GM18502 (cell line): ENCODE measurements around the gene SMYD1.
"Not testable (repeated sequence)": the region's sequence is repeated elsewhere in the genome, so short reads cannot be mapped to it uniquely, and the experiment has no call there.

Experiments used
- ATAC-seq: cut with Tn5 transposase; IDR thresholded peaks from one replicate; pipeline ENCODE4 v1.9.1; 2021; ENCODE audit warnings: mild to moderate bottlenecking; ENCODE audit not compliant: unreplicated experiment, poor library complexity

Gene SMYD1

GRCh38 chr2:88067598-88067997, at the start of gene SMYD1:
Gene SMYD1, plus strand, starts transcription at chr2:88067825. Its CDS starts 40 bp downstream, at chr2:88067865.
- no peak for ATAC-seq

DNA sequence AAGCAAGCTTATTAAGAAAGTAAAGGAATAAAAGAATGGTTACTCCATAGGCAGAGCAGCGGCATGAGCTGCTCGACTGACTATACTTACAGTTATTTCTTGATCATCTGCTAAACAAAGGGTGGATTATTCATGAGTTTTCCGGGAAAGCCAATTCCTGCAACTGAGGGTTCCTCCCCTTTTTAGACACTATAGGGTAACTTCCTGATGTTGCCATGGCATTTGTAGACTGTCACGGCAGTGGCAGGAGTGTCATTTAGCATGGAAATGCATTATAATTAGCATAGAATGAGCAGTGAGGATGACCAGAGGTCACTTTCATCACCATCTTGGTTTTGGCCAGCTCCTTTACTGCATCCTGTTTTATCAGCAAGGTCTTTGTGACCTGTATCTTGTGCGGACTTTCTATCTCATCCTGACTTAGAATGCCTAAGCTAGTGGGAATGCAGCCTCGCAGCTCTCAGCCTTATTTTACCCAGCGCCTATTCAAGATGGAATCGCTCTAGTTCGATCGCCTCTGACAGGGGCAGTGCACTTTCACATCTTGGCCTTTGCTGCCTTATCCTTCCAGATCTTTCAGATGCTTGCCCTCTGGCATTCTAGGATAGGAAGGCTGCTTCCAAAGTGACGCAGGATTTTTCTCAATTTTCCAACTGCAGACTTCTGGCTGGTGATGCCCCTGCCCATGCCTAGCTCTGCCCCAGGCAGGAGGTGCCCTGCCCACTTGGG, 49.4 kb upstream of the SMYD1 start:
- ATAC-seq: not testable (repeated sequence)

GRCh38 chr2:88018909-88019308, 48.7 kb upstream of the SMYD1 start:
- no peak for ATAC-seq

DNA sequence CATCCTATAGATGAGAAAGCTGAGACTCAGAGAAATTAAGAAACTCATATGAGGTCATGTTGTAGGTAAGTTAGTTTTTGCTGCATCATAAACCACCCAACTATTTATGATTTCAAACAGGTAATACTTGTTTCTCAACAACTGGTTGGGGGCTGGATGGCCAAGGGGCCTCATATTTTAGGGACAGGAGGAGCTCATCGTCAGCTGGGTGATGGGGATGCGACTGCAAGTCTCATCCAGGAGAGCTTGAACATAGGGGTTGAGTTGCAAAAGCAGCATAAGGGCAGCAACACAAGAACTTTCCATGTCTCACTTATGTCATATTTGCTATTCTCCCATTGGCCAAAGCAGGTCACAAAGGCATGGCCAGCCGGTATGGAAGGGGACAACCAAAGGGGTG, 47.6 kb upstream of the SMYD1 start:
- ATAC-seq: no peak

GRCh38 chr2:88022669-88022921, 45.0 kb upstream of the SMYD1 start:
- ATAC-seq: no peak

DNA sequence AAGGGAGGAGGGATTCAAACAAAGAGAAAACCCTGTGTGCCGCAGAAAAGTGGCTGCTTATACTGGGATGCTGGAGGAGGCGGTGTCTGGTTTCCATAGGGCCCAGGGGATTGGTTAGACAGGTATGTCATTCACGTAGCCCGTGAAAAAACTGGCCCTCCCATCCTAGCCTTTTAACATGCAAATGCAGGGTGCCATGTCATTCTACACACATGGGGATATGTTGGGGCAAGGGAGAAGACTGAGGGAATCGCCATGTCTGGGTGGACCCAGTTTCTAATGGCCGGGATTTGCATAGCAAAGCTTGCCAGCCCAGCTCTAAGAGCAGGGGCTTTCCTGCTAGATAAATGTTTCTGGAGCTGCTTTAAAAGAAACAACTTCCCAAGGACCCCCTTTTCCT, 43.1 kb upstream of the SMYD1 start:
- no peak for ATAC-seq

- ATAC-seq: no peak
Observed at GRCh38 chr2:88027697-88028389, 39.8 kb upstream of the SMYD1 start.

- ATAC-seq: no peak
Observed at GRCh38 chr2:88028931-88029330, 38.7 kb upstream of the SMYD1 start.

GRCh38 chr2:88032070-88032702, 35.4 kb upstream of the SMYD1 start:
- ATAC-seq: no peak

GRCh38 chr2:88036182-88036581, 31.4 kb upstream of the SMYD1 start:
- no peak for ATAC-seq

DNA sequence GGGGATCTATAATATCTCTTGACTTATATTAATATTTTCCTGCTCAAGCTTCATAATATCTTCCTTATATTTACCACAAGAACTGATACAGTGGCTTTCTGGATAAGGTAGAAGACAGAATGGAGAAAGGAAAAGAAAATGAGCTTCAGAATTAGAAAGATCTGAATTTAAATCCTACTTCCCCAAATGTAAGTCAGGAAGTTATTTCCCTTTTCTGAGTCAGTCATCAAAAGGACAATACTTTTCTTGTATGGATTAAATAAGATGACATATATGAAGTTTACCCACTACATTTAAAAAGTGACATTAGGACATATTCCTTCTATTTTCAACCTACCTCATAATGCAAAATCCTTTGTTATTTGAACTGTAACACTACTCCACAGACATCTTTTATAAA, 31.0 kb upstream of the SMYD1 start:
- ATAC-seq: no peak

GRCh38 chr2:88038263-88039105, 29.1 kb upstream of the SMYD1 start:
- ATAC-seq: no peak

- ATAC-seq: no peak
Observed at GRCh38 chr2:88042476-88042875, 25.1 kb upstream of the SMYD1 start.

- not testable (repeated sequence) for ATAC-seq
Observed at GRCh38 chr2:88045561-88045960, 22.1 kb upstream of the SMYD1 start.

DNA sequence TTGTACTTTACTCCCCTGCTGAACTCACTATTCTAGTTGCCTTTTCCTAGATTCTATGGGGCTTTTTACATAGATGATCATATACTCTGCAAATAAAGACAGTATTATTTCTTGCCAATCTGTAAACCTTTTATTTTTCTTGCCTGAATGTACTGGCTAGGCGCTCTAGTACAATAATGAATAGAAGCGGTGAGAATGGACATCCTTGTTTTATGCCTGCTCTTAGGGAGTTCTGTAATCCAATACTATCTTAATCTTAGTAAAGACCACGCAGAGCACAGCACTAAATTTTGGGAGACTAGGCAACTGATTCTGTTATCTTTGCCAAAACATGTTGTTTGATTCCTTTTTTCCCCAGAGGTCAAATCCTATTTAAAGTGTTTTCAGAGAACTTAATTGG, 19.1 kb upstream of the SMYD1 start:
- no peak for ATAC-seq

- no peak for ATAC-seq
Observed at GRCh38 chr2:88049622-88050021, 18.0 kb upstream of the SMYD1 start.

- ATAC-seq: no peak
Observed at GRCh38 chr2:88051792-88052191, 15.8 kb upstream of the SMYD1 start.

DNA sequence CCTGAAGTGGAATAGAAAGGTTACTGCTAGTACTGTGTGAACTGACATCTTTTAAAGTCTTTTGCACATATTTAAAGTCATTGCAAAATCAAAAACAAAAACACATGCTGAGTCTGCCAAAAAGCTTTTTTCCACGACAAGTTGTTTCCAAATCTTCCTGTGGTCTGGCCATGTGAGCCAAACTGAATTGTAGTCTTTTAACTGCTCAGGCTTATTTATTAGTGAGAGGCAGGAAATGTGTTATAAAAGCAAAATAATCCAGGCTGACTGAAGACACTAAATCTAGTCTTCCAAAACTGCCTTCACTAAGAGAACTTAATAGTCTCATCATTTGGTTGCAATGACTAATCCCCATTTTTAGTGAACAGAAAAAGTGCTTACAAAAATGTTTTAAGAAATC, 14.3 kb upstream of the SMYD1 start:
- no peak for ATAC-seq

DNA sequence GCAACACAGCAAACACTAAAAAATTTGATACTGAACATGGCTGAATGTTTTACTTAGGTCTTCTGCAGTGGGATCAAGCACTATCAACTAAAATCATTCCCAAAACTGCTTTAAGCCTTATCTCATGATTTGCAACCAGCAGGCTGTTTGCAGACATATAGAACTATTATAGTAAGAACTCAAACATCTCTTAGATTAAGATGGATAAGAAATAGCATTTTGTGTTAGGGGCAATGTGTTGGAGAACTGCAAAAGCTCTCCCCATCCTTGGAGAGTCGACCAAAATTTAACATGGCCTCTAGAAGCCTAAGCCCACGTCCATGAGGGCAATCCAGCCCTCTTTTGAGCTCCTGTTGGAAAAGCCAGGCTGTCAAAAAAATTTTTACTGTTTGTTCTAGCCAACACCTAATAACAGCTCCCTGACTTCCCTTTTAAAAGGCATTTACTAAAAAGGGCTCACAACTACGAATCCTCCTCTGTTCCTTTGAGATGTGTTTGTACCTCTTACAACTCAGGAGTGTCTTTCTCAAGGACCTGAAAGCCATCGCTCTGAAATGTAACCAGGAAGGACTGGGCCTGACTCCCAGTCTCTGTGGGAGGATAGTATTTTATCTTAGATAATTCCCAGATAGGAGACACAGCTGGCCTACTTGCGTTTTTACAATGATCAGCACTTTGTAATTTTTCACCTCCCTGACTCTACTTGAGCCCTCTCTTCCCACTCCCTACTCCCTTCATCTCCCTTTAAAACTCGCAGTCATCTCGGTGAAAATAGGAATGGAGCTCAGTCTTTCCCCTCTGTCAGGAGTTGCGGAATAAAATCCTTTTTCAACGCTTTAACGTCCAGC, 13.5 kb upstream of the SMYD1 start:
- ATAC-seq: no peak

- no peak for ATAC-seq
Observed at GRCh38 chr2:88054782-88055370, 12.7 kb upstream of the SMYD1 start.
